ENCODE results near the gene THBS1. TPM values are rescaled to one million over a fixed set of nuclear protein-coding genes. Genes with fewer than 3 reads are reported as not detected.

THBS1 gene
- total RNA-seq, 2 donors from 2014 or later = 43.9 to 551 TPM

GRCh38 chr15:39596358-39597051 is 15.6 kb downstream of the THBS1 start:
- ATAC-seq (no peak), DNase-seq (no peak)
- intact Hi-C loops (cut with DNase I) = no loop called here

DNA sequence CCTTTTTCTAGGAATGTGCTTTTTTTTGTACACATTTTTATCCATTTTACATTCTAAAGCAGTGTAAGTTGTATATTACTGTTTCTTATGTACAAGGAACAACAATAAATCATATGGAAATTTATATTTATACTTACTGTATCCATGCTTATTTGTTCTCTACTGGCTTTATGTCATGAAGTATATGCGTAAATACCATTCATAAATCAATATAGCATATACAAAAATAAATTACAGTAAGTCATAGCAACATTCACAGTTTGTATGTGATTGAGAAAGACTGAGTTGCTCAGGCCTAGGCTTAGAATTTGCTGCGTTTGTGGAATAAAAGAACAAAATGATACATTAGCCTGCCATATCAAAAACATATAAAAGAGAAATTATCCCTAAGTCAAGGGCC is 16.5 kb downstream of the THBS1 start:
- no peak for ATAC-seq
- DNase-seq = no peak
- intact Hi-C loops (cut with DNase I) = no loop called here

DNA sequence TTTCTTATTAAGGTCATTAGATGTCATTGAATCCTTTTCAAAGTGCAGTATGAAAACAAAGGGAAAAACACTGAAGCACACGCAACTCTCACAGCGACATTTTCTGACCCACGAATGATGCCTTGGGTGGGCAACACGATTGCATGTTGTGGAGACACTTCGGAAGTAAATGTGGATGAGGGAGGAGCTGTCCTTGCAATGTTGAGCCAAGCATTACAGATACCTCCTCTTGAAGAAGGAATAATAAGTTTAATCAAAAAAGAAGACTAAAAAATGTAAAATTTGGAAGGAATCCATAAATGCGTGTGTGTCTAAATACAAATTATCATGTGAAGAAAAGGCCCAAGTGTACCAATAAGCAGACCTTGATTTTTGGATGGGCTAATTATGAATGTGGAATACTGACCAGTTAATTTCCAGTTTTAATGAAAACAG is 16.9 kb downstream of the THBS1 start:
- no peak for ATAC-seq
- no peak for DNase-seq

GRCh38 chr15:39598186-39598850 is 17.4 kb downstream of the THBS1 start:
- DNase-seq = no peak
- intact Hi-C loops (cut with DNase I) = no loop called here
- ATAC-seq = no peak

More for the DNA sequence above, 16.9 kb downstream of the THBS1 start:
- intact Hi-C loops (cut with DNase I) = no loop called here

DNA sequence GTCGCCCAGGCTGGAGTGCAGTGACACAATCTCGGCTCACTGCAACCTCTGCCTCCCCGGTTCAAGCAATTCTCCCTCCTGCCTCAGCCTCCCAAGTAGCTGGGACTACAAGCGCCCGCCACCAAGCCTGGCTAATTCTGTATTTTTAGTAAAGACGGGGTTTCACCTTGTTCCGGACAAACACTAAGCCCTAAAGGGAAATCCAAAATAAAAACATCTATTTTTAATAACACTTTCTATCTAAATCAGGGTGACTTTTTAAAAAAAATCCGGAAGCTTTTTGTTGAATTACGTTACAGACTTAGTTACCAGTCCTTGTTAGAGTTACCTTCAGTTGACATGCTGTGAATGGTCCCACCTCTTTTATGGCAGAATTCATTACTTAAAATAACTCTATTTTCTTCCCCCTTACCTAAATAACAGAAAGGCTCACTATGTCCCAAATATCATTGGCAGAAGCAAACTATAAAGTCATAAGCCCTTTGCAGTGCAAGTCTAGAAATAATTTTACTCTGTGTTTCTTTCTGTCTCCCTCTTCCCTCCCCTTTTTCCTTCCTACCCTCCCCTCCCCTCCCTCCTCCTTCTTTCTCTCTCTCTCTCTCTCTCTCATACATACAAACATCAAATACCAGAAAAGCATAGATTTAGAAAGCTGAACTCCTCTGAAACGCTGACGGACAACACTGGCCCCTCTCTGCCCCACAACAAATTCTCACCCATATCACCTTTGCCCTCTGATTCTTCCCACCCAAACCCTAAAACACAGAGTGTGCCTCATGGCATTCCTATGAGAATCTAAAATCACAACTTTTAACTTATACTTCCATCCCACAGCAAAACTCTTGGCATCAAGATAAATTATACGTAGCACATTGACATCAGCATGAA is 18.3 kb downstream of the THBS1 start:
- DNase-seq = no peak
- intact Hi-C loops (cut with DNase I) = no loop called here
- ATAC-seq = no peak

DNA sequence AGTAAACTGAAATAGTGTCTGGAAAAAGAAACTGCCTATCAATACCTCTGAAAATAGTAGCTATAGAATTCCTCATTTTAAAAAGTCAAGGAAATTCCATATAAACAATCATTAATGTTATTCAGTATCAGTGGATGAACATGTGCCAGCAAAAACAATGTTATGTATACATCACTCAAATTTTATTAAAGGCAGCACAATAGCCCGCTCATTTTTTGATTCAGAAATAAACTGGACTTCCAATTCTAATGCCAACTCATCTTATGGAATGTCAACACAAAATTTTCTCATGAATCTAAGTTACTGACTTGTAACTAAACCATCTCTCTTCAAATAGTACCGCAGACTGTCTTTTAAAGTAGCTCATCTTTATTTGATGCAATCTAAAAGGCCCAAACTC is 19.0 kb downstream of the THBS1 start:
- ATAC-seq = no peak
- DNase-seq = no peak
- intact Hi-C loops (cut with DNase I) = no loop called here

- DNase-seq = no peak
- ATAC-seq = no peak
- intact Hi-C loops (cut with DNase I) = no loop called here
These were observed 21.3 kb downstream of the THBS1 start for GRCh38 chr15:39602143-39602542.

- no peak for DNase-seq
- ATAC-seq = no peak
- intact Hi-C loops (cut with DNase I) = no loop called here
These were observed 24.3 kb downstream of the THBS1 start for GRCh38 chr15:39605146-39605545.

GRCh38 chr15:39608185-39609139 is 27.6 kb downstream of the THBS1 start:
- no peak for DNase-seq
- no peak for ATAC-seq
- intact Hi-C loops (cut with DNase I) = no loop called here

- DNase-seq (no peak), ATAC-seq (no peak)
- intact Hi-C loops (cut with DNase I) = no loop called here
These were observed 28.5 kb downstream of the THBS1 start for GRCh38 chr15:39609166-39609916.

DNA sequence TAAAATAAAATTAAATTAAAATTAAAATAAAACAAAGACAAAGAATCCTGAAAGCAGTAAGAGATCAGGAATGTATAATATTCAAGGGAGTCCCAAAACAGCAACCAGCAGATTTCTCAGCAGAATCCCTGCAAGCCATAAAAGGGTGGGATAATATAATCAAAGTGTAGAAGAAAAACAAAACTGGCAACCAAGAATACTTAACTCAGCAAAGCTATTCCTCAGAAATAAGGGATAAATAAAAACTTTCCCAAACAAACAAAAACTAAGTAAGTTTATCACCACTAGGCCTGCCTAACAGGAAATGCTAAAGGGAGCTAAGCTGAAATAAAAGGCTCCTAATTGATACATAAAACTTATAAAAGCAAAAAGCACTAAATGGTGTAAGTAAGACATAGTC is 29.8 kb downstream of the THBS1 start:
- DNase-seq (no peak), ATAC-seq (no peak)
- intact Hi-C loops (cut with DNase I) = no loop called here

DNA sequence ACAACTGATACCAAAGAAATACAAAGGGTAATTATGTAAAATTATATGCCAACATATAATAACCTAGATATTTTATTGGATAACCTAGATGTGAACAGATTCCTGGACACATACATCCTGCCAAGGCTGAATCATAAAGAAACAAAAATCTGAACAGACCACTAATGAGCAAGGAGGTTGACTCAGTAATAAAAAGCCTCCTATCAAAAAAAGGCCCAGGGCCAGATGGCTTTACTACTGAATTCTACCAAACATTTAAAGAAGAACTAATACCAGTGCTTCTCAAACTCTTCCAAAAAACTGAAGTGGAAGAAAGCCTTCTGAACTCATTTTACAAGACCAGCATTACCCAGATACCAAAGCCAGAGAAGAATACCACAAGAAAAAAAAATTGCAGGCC is 32.4 kb downstream of the THBS1 start:
- intact Hi-C loops (cut with DNase I) = no loop called here
- no peak for DNase-seq
- ATAC-seq = no peak

- ATAC-seq (no peak), DNase-seq (no peak)
- intact Hi-C loops (cut with DNase I) = no loop called here
These were observed 33.0 kb downstream of the THBS1 start for GRCh38 chr15:39613861-39614260.

DNA sequence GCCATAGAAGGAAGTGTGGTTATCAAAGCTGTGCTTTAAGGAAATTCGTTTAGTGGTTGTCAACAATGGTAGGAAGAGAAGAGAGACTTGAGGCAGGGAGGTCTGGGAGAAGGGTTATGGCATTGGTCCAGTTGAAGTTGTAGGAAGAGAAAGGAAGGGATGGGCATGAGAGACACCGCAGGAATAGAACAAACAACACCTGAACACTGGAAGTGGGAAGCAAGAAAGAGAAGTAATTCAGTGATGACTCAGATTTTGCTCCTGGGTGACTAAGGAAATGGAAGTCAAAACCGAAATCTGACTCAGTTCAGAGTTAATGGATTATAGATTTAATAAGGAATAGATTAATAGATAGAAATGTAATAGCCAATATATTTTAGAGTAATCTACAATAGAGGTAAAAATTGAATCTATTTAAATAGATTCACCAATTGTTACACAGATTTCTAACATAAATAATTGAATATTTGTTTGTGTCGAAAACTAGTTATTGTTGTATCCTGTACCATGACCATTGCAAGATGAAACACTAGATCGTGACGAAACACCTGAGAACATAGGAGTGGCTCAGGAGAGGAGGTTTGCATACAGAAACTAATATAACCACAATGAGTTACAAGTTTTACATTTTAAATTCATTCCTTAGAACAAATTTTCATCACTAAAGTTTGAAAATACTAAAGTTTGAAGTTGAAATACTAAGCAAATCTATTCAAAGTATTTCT is 36.0 kb downstream of the THBS1 start:
- DNase-seq = no peak
- no peak for ATAC-seq
- intact Hi-C loops (cut with DNase I) = no loop called here

DNA sequence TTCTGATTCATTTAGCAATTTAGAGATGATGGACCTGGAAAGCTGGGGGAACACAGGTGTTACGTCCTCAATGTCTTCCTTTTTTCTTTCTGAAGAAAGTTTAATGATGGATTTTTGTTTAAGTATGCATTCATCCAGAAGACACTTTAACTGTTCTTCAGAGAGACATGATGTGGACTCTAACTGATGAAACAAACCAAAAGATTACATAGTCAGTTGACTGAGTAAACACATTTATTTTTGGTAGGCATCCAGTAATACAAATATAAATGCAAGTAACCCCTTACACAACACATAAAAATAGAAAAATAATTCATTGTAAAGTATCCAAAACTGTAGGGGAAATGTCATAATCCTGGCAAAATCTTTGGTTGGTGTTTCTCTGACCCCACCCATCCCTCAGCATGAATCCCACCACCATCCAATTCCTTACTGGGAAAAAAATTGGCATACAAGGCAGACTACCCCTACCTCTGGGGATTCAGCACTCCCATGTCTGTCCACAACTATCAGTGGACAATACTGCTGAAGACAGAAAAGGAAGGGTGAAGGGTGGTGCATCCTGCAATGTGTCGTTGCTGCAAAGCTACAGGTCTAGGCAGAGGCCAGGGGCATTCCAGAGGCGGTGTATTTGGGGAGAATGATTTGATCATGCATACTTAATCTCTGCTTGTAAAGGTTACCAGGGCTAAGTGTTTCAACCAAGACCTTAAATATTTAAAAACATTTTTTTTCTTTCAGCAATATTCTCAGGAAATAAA is 37.4 kb downstream of the THBS1 start:
- ATAC-seq (no peak), DNase-seq (no peak)
- intact Hi-C loops (cut with DNase I) = no loop called here

DNA sequence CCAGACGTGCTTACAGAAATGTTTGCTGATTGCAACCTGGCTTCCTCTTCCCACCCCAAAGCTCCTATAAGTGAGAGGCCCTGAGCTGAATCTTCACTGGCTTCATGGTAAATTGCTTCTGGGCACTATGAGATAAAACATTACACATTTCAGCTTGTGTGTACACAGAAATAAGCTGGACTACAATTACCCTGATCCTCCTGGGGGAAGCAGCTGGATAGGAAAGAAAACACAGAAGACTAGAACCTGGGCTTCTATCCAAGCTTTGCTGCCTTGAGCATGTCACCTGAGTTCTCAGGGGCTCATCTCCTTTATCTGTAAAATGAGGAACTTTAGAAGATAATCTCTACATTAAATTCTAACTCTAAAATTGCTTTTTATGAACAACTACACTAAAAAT is 40.3 kb downstream of the THBS1 start:
- intact Hi-C loops (cut with DNase I) = no loop called here
- DNase-seq (no peak), ATAC-seq (no peak)

DNA sequence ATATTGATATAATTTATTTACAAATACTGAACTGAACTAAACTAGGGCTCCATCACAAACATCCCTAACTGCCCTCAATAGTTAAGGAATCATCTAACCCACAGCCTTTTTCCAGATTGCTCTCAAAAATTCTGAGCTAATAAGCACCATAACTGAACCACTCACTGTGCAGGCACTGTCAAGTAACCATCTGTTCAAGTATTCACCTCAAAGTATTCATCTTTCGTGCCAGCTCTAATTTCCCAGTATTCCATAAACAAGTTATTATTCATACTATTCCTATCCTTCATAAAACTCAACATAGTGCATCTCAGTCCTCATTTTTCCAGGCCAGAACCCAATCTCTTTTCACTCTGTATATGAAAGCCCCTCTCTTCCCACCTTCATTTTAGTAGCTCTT is 41.1 kb downstream of the THBS1 start:
- ATAC-seq (no peak), DNase-seq (no peak)
- intact Hi-C loops (cut with DNase I) = no loop called here
